ENCODE results near the gene KCND1.

GRCh38 chrX:48938721-48939425 is 32.8 kb downstream of the KCND1 start:
- TF ChIP-seq CTCF (IDR thresholded peaks at IDR 0.05; ENCODE audit: low read length) (no peak), EZH2phosphoT487 (IDR thresholded peaks at IDR 0.05; ENCODE audit: low read length) (no peak)

Measured in MM.1S (cell line).